H1 (cell line): ENCODE measurements around the gene MOB2. TPM values are rescaled to one million over a fixed set of nuclear protein-coding genes. Genes with fewer than 3 reads are reported as not detected.

Source experiments
- CTCF ChIA-PET: fragments of 300-600 bp; sonication (Branson Sonifier 250); formaldehyde crosslinking; loops from one replicate; lab custom pipeline; 2021; ENCODE audit not compliant: partially characterized antibody; lab: Charles Lee
- POLR2A ChIA-PET: fragments of 300-600 bp; sonication (Branson Sonifier 250); formaldehyde crosslinking; loops from one replicate; lab custom pipeline; 2021; ENCODE audit warnings: inconsistent platforms; ENCODE audit not compliant: partially characterized antibody; lab: Charles Lee
- DNase-seq, 2 experiments: peaks; one replicate each; pipeline versions ENCODE4 v3.0.0 to v3.0.0-alpha.2; 2010 to 2022; ENCODE audit warnings: low spot score in 2 of 2, low read depth in 1 of 2, mixed read lengths in 1 of 2
- FAIRE-seq: peaks from 2 replicates; lab custom pipeline; 2011; peaks lifted over from hg19 to GRCh38; lab: Jason Lieb, UNC
- H2AFZ ChIP-seq: 2 replicates; pipeline ENCODE4 v1.8.1; 2012; ENCODE audit warnings: low read length, inconsistent platforms
- H2AK5ac ChIP-seq: 2 replicates; pipeline ENCODE4 v1.6.1; 2013; ENCODE audit warnings: low read depth, low read length
- H2BK120ac ChIP-seq: replicated peaks from 2 replicates; pipeline ENCODE3; 2013; ENCODE audit warnings: low read depth, low read length, inconsistent platforms
- H2BK12ac ChIP-seq: 2 replicates; pipeline ENCODE4 v1.6.1; 2013; ENCODE audit warnings: low read depth, low read length
- H2BK15ac ChIP-seq: 2 replicates; pipeline ENCODE4 v1.6.1; 2013; ENCODE audit warnings: low read length
- H2BK20ac ChIP-seq: 2 replicates; pipeline ENCODE4 v1.6.1; 2013; ENCODE audit warnings: low read length
- H2BK5ac ChIP-seq: 2 replicates; pipeline ENCODE4 v1.6.1; 2013; ENCODE audit warnings: low read depth, low read length
- H3K14ac ChIP-seq: 2 replicates; pipeline ENCODE4 v1.6.1; 2013; ENCODE audit warnings: inconsistent platforms; ENCODE audit not compliant: insufficient read length
- H3K18ac ChIP-seq: 2 replicates; pipeline ENCODE4 v1.6.1; 2013; ENCODE audit warnings: low read length; ENCODE audit errors: extremely low read depth
- H3K23ac ChIP-seq: 2 replicates; pipeline ENCODE4 v1.6.1; 2013; ENCODE audit warnings: inconsistent platforms; ENCODE audit not compliant: insufficient read length
- H3K23me2 ChIP-seq: 2 replicates; pipeline ENCODE4 v1.6.1; 2013; ENCODE audit warnings: low read depth, low read length
- H3K27ac ChIP-seq: 2 replicates; pipeline ENCODE4 v1.6.1; 2011; ENCODE audit warnings: low read depth, low read length, inconsistent platforms
- H3K27me3 ChIP-seq, 4 experiments: replicated peaks in 1 of 4; 1 replicate in 1 of 4; 2 replicates in 3 of 4; pipeline versions ENCODE4 v1.6.1 to v1.8.1; 2011 to 2013; ENCODE audit warnings: low read length in 3 of 4, mild to moderate bottlenecking in 3 of 4, inconsistent platforms in 2 of 4, mixed read lengths in 2 of 4, moderate library complexity in 1 of 4; ENCODE audit not compliant: control insufficient read depth in 3 of 4, insufficient read depth in 3 of 4; ENCODE audit errors: extremely low read depth in 1 of 4
- H3K36me3 ChIP-seq, 4 experiments: 2 replicates each; pipeline versions ENCODE4 v1.6.1 to v1.8.1; 2011 to 2013; ENCODE audit warnings: mild to moderate bottlenecking in 4 of 4, low read length in 3 of 4, moderate library complexity in 2 of 4, control low read depth in 1 of 4, inconsistent platforms in 1 of 4; ENCODE audit not compliant: insufficient read depth in 4 of 4, control insufficient read depth in 2 of 4
- H3K4ac ChIP-seq: replicated peaks from 2 replicates; pipeline ENCODE3; 2013; ENCODE audit warnings: low read length, low read depth, mixed read lengths, inconsistent platforms; ENCODE audit not compliant: insufficient read length
- H3K4me1 ChIP-seq, 4 experiments: replicated peaks in 1 of 4; 1 replicate in 1 of 4; 2 replicates in 3 of 4; pipeline versions ENCODE4 v1.6.1 to v1.8.1; 2011 to 2013; ENCODE audit warnings: low read length in 3 of 4, inconsistent platforms in 2 of 4, mixed read lengths in 1 of 4; ENCODE audit not compliant: insufficient read depth in 4 of 4, control insufficient read depth in 3 of 4
- H3K4me2 ChIP-seq, 2 experiments: 2 replicates each; pipeline versions ENCODE4 v1.6.1 to v1.8.1; 2011 to 2013; ENCODE audit warnings: low read depth in 2 of 2, low read length in 2 of 2, control low read depth in 1 of 2, inconsistent platforms in 1 of 2, mild to moderate bottlenecking in 1 of 2; ENCODE audit not compliant: insufficient read depth in 1 of 2
- H3K4me3 ChIP-seq, 4 experiments: fragments of 200-600, 300-600 bp in 1 of 4; sonication (generic), shearing (Covaris generic), sonication (Bioruptor Twin) in 1 of 4; 2 replicates each; pipeline versions ENCODE4 v1.5.1 to v1.8.1; 2011 to 2016; ENCODE audit warnings: low read length in 4 of 4, low read depth in 3 of 4, control low read depth in 2 of 4, inconsistent platforms in 2 of 4, mild to moderate bottlenecking in 2 of 4, mixed read lengths in 1 of 4, moderate library complexity in 1 of 4; ENCODE audit not compliant: insufficient read depth in 2 of 4; ENCODE audit errors: extremely low read depth in 1 of 4
- H3K56ac ChIP-seq: replicated peaks from 2 replicates; pipeline ENCODE3; 2013; ENCODE audit warnings: low read depth, mild to moderate bottlenecking, mixed read lengths, low read length, inconsistent platforms; ENCODE audit not compliant: insufficient read length
- H3K79me1 ChIP-seq: 2 replicates; pipeline ENCODE4 v1.6.1; 2013; ENCODE audit warnings: low read depth, low read length, control low read depth
- H3K79me2 ChIP-seq, 2 experiments: 2 replicates each; pipeline versions ENCODE4 v1.6.1 to v1.8.1; 2012 to 2013; ENCODE audit warnings: low read length in 2 of 2, mild to moderate bottlenecking in 2 of 2, inconsistent platforms in 1 of 2; ENCODE audit not compliant: insufficient read depth in 2 of 2, control insufficient read depth in 1 of 2
- H3K9ac ChIP-seq, 4 experiments: replicated peaks in 1 of 4; 1 replicate in 1 of 4; 2 replicates in 3 of 4; pipeline versions ENCODE4 v1.6.1 to v1.8.1; 2011 to 2013; ENCODE audit warnings: low read depth in 3 of 4, low read length in 3 of 4, control low read depth in 2 of 4, mild to moderate bottlenecking in 2 of 4, moderate library complexity in 2 of 4, inconsistent platforms in 1 of 4; ENCODE audit errors: extremely low read depth in 1 of 4
- H3K9me3 ChIP-seq, 2 experiments: 2 replicates each; pipeline versions ENCODE4 v1.6.1 to v1.8.1; 2012 to 2013; ENCODE audit warnings: mild to moderate bottlenecking in 2 of 2, moderate library complexity in 2 of 2, control low read depth in 1 of 2, inconsistent platforms in 1 of 2, low read depth in 1 of 2, low read length in 1 of 2, mixed read lengths in 1 of 2; ENCODE audit not compliant: insufficient read depth in 2 of 2
- H4K20me1 ChIP-seq, 2 experiments: replicated peaks in 1 of 2; 2 replicates each; pipeline versions ENCODE3 to v1.8.1; 2011 to 2013; ENCODE audit warnings: inconsistent platforms in 2 of 2, low read length in 2 of 2, mild to moderate bottlenecking in 1 of 2; ENCODE audit not compliant: insufficient read depth in 2 of 2, control insufficient read depth in 1 of 2
- H4K5ac ChIP-seq: 2 replicates; pipeline ENCODE4 v1.6.1; 2013; ENCODE audit warnings: low read length, low read depth, mixed read lengths, inconsistent platforms; ENCODE audit not compliant: insufficient read length
- H4K8ac ChIP-seq: 2 replicates; pipeline ENCODE4 v1.8.0; 2013; ENCODE audit warnings: mild to moderate bottlenecking, moderate library complexity, low read length, inconsistent platforms; ENCODE audit not compliant: insufficient read depth; ENCODE audit errors: extremely low read depth
- H4K91ac ChIP-seq: replicated peaks from 2 replicates; pipeline ENCODE3; 2013; ENCODE audit warnings: low read length, mixed read lengths, inconsistent platforms; ENCODE audit not compliant: insufficient read length
- BACH1 ChIP-seq: IDR thresholded peaks from 2 replicates; pipeline ENCODE4 v1.6.1; 2012; ENCODE audit warnings: low read length, improper control_type of control experiment
- FOSL1 ChIP-seq: IDR thresholded peaks from 2 replicates; pipeline ENCODE4 v1.6.1; 2011; ENCODE audit warnings: mild to moderate bottlenecking, low read depth, low read length, moderate library complexity; ENCODE audit not compliant: insufficient read depth
- RNF2 ChIP-seq: fragments of 200-900, 300-1000 bp; sonication (generic); IDR thresholded peaks from 2 replicates; pipeline ENCODE4 v1.7.1; 2016; ENCODE audit warnings: borderline replicate concordance, low read depth, mild to moderate bottlenecking, antibody characterized with exemption, low read length; ENCODE audit not compliant: poor library complexity, severe bottlenecking; ENCODE audit errors: missing control alignments
- SAP30 ChIP-seq: fragments of 300-600 bp; sonication (generic); IDR thresholded peaks from 2 replicates; pipeline ENCODE4 v1.7.1; 2012; ENCODE audit warnings: low read length, moderate library complexity, mild to moderate bottlenecking, inconsistent platforms; ENCODE audit not compliant: insufficient read depth, insufficient replicate concordance
- SIN3A ChIP-seq, 2 experiments: IDR thresholded peaks in 1 of 2; conservative IDR thresholded peaks in 1 of 2; 2 replicates each; pipeline ENCODE4 v1.6.1; 2011 to 2012; ENCODE audit warnings: low read length in 2 of 2, improper control_type of control experiment in 1 of 2, low read depth in 1 of 2, mild to moderate bottlenecking in 1 of 2
- SP2 ChIP-seq: IDR thresholded peaks from 2 replicates; pipeline ENCODE4 v1.6.1; 2012; ENCODE audit warnings: mild to moderate bottlenecking, low read length, inconsistent platforms
- TBP ChIP-seq: IDR thresholded peaks from 2 replicates; pipeline ENCODE4 v1.6.1; 2011; ENCODE audit warnings: low read depth, low read length, improper control_type of control experiment
- YY1 ChIP-seq: IDR thresholded peaks from 2 replicates; pipeline ENCODE4 v1.6.1; 2011; ENCODE audit warnings: low read depth, mild to moderate bottlenecking, low read length
- WGBS, 2 experiments: shearing (Covaris generic) in 1 of 2; methylation state at CpG; one replicate each; pipeline versions ENCODE4 v1.1.6 to v1.1.7; 2013 to 2015; ENCODE audit warnings: low lambda C conversion rate in 2 of 2, mixed read lengths in 2 of 2, inconsistent platforms in 1 of 2, low coverage in 1 of 2, missing lambda C conversion rate in 1 of 2; ENCODE audit not compliant: insufficient replicate concordance in 2 of 2, insufficient coverage in 1 of 2, insufficient read length in 1 of 2; ENCODE audit errors: extremely low coverage in 1 of 2, missing lambda C conversion rate in 1 of 2; 5-methylcytosine and 5-hydroxymethylcytosine counted together
- polyA plus RNA-seq, 7 experiments: library from polyadenylated mRNA; depleted of rRNA in 3 of 7; stranded (reverse) in 5 of 7; unstranded in 2 of 7; fragments of >200 nt in 5 of 7; fragments of 200-250 nt in 2 of 7; gene quantifications; 1 replicate in 5 of 7; 2 replicates in 1 of 7; 4 replicates in 1 of 7; pipeline versions ENCODE4 v1.2.1 to v1.2.3, GENCODE V29; 2011 to 2013; ENCODE audit warnings: missing spikeins in 2 of 7, mixed read lengths in 2 of 7
- total RNA-seq: library from RNA; stranded (reverse); fragmentation: NEBNext Ultra II Directional; extraction: Animal tissue kit (Norgen Biotek cat#: 25700); gene quantifications from 2 replicates; pipeline ENCODE4 v1.2.1, GENCODE V29; 2021
- TF ChIP-seq, protein P1 (sequence below): IDR thresholded peaks from 2 replicates; pipeline ENCODE4 v1.6.1; 2011; ENCODE audit warnings: low read depth, mild to moderate bottlenecking, low read length; ENCODE audit not compliant: insufficient read depth
- TF ChIP-seq, protein P2 (sequence below): IDR thresholded peaks from 2 replicates; pipeline ENCODE4 v1.6.1; 2012; ENCODE audit warnings: low read length, inconsistent platforms

Gene MOB2
- total and polyA plus RNA-seq, 2 of the 8 experiments (the other 6 are each of a cell fraction or from before 2014, with no cell fraction given): 18.6 to 28.2 TPM

DNA sequence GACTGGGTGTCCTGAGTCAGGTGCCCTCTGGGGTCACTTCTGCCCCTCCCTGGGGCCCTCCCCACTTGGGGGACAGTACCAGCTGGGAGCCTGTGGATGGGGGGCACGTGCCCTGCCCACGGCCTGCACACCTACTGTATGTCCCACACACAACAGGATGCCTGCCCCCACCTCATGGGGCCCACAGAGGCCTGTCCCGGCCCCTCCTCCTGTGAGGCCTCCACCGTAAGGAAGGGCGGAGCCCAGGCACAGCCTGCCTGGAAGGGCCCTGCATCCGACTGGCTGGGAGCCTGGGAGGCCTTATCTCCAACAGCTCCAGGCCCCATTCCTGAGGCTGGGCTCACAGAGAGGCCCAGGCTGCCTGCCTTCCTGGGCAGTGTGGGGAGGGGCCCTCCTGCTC is 49.1 kb downstream of the MOB2 start:
- DNase-seq (no peak), FAIRE-seq (no peak)
- Histone ChIP-seq H3K18ac (no peak overlapping the region), H3K4ac (no peak overlapping the region), H4K8ac (peak overlapping the region; percentile 51; the same call in 1 of the 2 replicates), H3K56ac (no peak overlapping the region), H3K79me2 (peaks cover 0 to 6% of the 10 kb centered on the region in 2 experiments; a peak in 1 of 4 replicates), H3K27ac (no peak overlapping the region), H3K4me2 (no peak overlapping the region), H3K4me1 (peaks cover 0 to 15% (median 9%) of the 10 kb centered on the region in 4 experiments; a peak in 6 of 7 replicates), H2BK5ac (no peak overlapping the region), H2BK12ac (no peak overlapping the region), H2BK20ac (no peak overlapping the region), H2AK5ac (no peak overlapping the region), H2BK120ac (no peak overlapping the region), H3K79me1 (peaks cover 4% of the 10 kb centered on the region), H3K9ac (no peak overlapping the region), H4K5ac (no peak overlapping the region), H3K27me3 (no peaks in the 10 kb centered on the region), H3K14ac (no peak overlapping the region), H2AFZ (no peak overlapping the region), H3K9me3 (no peaks in the 10 kb centered on the region), H3K4me3 (no peak overlapping the region), H2BK15ac (no peak overlapping the region), H4K91ac (no peak overlapping the region), H3K23me2 (no peaks in the 10 kb centered on the region), H3K23ac (no peak overlapping the region), H3K36me3 (no peaks in the 10 kb centered on the region), H4K20me1 (peaks cover 9 to 20% of the 10 kb centered on the region in 2 experiments)
- ChIA-PET CTCF (interaction anchor here (0.7 to 2.0 kb wide), 5 partner anchors 11 to 203 kb away, joined by 3 to 6 read pairs (median 3); no protein-coding TSS in a partner anchor), POLR2A (interaction anchor here (1.5 kb wide), 1 partner anchor 22 kb away, joined by 4 read pairs; no protein-coding TSS in a partner anchor)
- WGBS, 2 experiments: 86% methylated on average over 5 of the region's 6 CpGs; no CpG with 5 or more reads in 1 of the 2 experiments
- no peak for TF ChIP-seq TBP
- TF ChIP-seq, protein P1, sequence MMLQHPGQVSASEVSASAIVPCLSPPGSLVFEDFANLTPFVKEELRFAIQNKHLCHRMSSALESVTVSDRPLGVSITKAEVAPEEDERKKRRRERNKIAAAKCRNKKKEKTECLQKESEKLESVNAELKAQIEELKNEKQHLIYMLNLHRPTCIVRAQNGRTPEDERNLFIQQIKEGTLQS: no peak
- TF ChIP-seq SAP30: no peak
- TF ChIP-seq YY1: no peak
- TF ChIP-seq SIN3A (conservative IDR thresholded peaks at IDR 0.05 in 1 of 2, IDR thresholded peaks at IDR 0.05 in 1 of 2; ENCODE audit: low read depth in 1 of 2, low read length in 2 of 2): no peak
- TF ChIP-seq, protein P2, sequence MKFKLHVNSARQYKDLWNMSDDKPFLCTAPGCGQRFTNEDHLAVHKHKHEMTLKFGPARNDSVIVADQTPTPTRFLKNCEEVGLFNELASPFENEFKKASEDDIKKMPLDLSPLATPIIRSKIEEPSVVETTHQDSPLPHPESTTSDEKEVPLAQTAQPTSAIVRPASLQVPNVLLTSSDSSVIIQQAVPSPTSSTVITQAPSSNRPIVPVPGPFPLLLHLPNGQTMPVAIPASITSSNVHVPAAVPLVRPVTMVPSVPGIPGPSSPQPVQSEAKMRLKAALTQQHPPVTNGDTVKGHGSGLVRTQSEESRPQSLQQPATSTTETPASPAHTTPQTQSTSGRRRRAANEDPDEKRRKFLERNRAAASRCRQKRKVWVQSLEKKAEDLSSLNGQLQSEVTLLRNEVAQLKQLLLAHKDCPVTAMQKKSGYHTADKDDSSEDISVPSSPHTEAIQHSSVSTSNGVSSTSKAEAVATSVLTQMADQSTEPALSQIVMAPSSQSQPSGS: no peak
- no peak for TF ChIP-seq RNF2
- no peak for TF ChIP-seq SP2
- no peak for TF ChIP-seq BACH1
- TF ChIP-seq FOSL1: no peak
